IPS-20b (cell line): ENCODE data around the gene FAM210B.

Experiments
- H3K27ac ChIP-seq: one replicate; pipeline ENCODE4 v1.5.1; 2013; ENCODE audit warnings: low read length
- H3K27me3 ChIP-seq: 2 replicates; pipeline ENCODE4 v1.6.1; 2013; ENCODE audit warnings: mild to moderate bottlenecking, low read length, inconsistent platforms; ENCODE audit not compliant: insufficient read depth
- H3K36me3 ChIP-seq: 2 replicates; pipeline ENCODE4 v1.6.1; 2013; ENCODE audit warnings: low read depth, mild to moderate bottlenecking, inconsistent platforms, low read length, moderate library complexity; ENCODE audit not compliant: insufficient read depth
- H3K4me1 ChIP-seq: 2 replicates; pipeline ENCODE4 v1.6.1; 2013; ENCODE audit warnings: mild to moderate bottlenecking, control low read depth, inconsistent platforms, low read length, moderate library complexity; ENCODE audit not compliant: insufficient read depth
- H3K4me3 ChIP-seq: 2 replicates; pipeline ENCODE4 v1.5.1; 2013; ENCODE audit warnings: mild to moderate bottlenecking, low read length, inconsistent platforms
- H3K9ac ChIP-seq: 2 replicates; pipeline ENCODE4 v1.6.1; 2013; ENCODE audit warnings: low read depth, mild to moderate bottlenecking, inconsistent platforms, low read length, moderate library complexity
- H3K9me3 ChIP-seq: 2 replicates; pipeline ENCODE4 v1.6.1; 2013; ENCODE audit warnings: mild to moderate bottlenecking, low read depth, low read length, inconsistent platforms; ENCODE audit not compliant: insufficient read depth

The FAM210B gene

DNA sequence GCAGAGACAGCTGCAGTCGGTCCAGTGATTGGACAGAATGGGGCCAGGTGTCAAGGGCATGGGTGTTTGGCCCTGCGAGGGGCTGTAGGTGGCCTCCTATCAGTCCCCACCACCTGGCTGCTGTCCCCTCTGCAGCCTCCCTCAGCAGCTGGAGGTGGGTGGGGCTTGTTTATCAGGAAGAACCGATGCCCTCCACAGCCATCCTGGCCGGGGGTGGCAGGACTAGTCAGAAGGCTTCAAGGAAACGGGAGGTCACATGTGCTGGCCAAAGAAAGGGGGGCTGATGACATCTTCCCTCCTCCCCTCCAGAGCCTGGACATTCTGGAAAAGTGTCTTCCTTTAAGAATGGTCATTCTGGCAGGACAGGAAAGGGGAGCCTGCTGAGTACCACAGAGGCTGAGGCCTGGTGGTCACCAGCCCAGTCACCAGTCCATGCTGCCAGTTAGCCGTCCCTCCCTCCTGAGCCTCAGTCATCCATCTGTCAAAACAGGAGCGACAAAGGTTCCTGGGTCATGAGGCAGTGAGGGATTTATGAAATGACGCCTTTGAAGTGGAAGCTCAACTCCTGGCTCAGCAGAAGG lies 4.1 kb downstream of the FAM210B start:
- H3K4me3 ChIP-seq = no peak overlapping the region
- H3K27ac ChIP-seq = no peak overlapping the region
- H3K9me3 ChIP-seq = no peaks in the 10 kb centered on the region
- H3K9ac ChIP-seq = no peak overlapping the region
- H3K27me3 ChIP-seq = peaks cover 16% of the 10 kb centered on the region
- H3K4me1 ChIP-seq = peaks cover 18% of the 10 kb centered on the region
- peaks cover 7% of the 10 kb centered on the region; the same call in 1 of the 2 replicates for H3K36me3 ChIP-seq

DNA sequence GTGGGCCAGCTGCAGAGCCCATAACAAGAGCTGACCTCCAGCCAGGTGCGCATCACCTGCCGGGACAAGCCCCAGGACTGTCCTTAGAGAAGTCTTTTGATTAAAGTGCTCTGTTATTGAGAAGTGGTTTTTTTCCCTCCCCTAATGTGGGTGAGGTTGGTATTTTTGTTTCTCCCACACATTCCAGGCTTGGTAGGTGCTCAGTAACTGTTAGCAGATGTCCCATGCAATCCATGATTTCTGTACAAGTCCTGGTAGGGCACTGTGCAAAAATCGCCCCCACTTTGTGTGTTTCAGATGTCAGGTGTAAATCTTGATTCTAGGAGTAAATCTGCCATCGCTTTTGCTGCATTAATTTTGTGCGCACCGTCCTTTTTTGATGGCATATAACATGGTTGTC lies 4.7 kb downstream of the FAM210B start:
- Histone ChIP-seq H3K9ac (no peak overlapping the region), H3K27me3 (peaks cover 16% of the 10 kb centered on the region), H3K4me1 (peaks cover 13% of the 10 kb centered on the region), H3K9me3 (no peaks in the 10 kb centered on the region), H3K4me3 (no peak overlapping the region), H3K36me3 (peaks cover 7% of the 10 kb centered on the region), H3K27ac (no peak overlapping the region)

DNA sequence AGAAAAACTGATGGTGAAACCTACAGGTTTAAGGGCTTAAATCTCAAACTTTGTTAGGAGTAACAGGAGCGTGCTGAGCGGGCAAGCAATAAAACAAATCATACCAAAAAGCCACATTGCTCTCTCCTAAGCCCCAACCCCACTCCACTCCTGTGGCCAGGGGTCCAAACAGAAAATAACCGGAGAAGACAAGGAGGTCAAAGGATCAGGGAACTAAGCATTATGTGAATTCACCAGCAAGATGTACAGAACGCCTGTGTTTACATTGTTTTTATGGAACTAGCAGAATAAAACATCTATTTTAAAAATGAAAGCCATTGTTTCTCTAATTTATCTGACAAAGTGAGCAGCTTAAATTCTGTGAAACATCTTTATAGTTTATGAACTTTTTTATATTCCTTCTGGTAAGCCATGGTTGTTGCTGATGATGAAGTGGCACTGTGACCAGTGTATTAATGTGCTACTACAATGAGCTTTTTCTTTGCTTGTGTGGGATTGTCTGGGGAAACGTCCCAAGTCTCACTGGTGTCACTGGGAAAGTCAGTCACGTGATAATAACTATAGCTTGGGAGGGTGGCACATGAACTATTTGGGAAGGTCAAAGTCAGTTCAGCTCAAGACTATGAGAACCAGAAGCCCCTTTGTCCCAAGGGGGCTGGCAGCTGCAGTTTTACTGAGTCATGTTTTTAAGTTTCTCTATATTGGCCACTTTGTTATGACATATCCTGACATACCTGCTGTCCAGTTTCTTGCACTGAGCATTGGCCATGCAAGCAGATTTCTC lies 9.8 kb downstream of the FAM210B start:
- H3K27me3 ChIP-seq = no peaks in the 10 kb centered on the region
- H3K36me3 ChIP-seq = peaks cover 57% of the 10 kb centered on the region
- H3K9ac ChIP-seq = no peak overlapping the region
- H3K27ac ChIP-seq = no peak overlapping the region
- H3K9me3 ChIP-seq = no peaks in the 10 kb centered on the region
- no peaks in the 10 kb centered on the region for H3K4me1 ChIP-seq
- no peak overlapping the region for H3K4me3 ChIP-seq

DNA sequence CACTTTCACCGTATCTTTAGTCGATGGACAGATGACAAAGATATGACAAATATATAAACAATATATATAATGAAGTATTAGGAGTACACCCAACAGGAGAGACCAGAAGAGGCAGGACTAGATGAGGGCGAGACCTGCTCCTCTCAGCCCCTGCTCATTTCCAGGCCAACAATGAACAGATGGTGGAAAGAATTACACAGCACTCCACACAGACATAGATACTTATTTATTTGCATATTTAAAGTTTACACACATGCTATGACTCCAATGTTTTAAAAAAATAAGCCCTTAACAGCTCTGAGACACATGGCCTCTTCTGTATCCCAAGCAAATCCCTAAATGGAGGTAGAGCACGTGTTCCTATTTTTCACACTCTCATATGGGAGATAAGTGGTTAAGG lies 10.4 kb downstream of the FAM210B start:
- H3K27me3 ChIP-seq = no peaks in the 10 kb centered on the region
- no peaks in the 10 kb centered on the region for H3K9me3 ChIP-seq
- H3K27ac ChIP-seq = no peak overlapping the region
- no peak overlapping the region for H3K9ac ChIP-seq
- peaks cover 64% of the 10 kb centered on the region for H3K36me3 ChIP-seq
- no peaks in the 10 kb centered on the region for H3K4me1 ChIP-seq
- H3K4me3 ChIP-seq = no peak overlapping the region

DNA sequence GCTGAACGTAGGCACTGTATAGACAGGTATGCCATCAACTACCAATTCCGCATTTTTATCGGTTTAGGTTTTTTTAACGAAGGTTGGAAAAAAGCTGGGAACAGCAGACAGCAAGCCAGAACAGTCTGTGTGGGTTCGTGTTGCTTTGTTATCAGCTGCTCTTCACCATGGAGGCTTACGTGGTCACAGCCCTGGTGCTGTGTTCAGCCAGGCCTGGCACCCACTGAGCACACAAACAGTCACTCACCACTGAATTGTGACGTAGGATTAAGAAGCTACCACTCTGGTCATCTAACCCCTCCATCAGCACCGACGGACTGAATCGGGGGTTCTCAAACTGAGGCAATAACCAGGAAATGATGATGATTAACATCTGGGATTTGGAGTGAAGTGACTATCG lies 13.2 kb downstream of the FAM210B start:
- Histone ChIP-seq H3K27ac (no peak overlapping the region), H3K27me3 (no peaks in the 10 kb centered on the region), H3K9ac (no peak overlapping the region), H3K4me3 (no peak overlapping the region), H3K36me3 (peaks cover 85% of the 10 kb centered on the region), H3K9me3 (no peaks in the 10 kb centered on the region), H3K4me1 (no peaks in the 10 kb centered on the region)

DNA sequence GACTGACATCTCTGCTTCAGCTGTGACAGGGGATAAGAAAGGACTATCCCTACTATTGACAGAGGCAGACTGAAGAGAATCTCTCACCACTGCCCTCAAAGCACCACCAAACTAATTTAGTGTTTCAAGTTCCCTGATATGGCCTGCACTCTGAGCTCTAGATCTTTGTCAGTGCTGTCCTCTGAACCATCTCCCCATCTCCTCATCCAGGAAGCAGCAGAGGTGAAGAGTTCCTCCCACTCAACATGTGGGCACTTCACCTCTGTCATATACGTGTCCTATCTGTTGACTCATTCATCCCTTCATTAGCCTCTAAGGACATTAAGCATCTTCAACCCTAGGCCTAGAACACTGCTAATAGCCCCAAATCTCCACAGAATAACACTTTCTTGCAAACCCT lies 14.1 kb downstream of the FAM210B start:
- Histone ChIP-seq H3K9me3 (no peaks in the 10 kb centered on the region), H3K27me3 (no peaks in the 10 kb centered on the region), H3K36me3 (peaks cover 94% of the 10 kb centered on the region), H3K27ac (no peak overlapping the region), H3K9ac (no peak overlapping the region), H3K4me1 (no peaks in the 10 kb centered on the region), H3K4me3 (no peak overlapping the region)

DNA sequence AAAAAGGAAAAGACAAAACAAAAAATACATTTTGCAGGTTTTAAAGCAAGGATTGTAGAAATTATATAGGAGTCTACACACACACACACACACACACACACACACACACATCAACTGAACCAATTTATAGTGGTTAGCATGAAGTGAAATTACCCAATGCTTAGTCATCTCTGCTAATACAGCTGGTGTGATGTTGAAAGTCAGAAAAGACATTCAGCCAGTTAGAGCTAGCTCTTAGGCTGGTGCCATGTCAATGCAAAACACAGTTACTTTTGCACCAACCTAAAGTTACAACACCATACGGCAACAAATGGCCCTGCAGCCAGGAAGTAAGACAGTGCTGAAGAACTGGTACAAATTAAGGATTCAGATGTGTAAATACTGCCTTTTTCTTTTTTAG lies 15.2 kb downstream of the FAM210B start:
- no peaks in the 10 kb centered on the region for H3K9me3 ChIP-seq
- no peaks in the 10 kb centered on the region for H3K4me1 ChIP-seq
- no peak overlapping the region for H3K27ac ChIP-seq
- no peak overlapping the region for H3K4me3 ChIP-seq
- H3K36me3 ChIP-seq = peaks cover 99% of the 10 kb centered on the region
- no peaks in the 10 kb centered on the region for H3K27me3 ChIP-seq
- no peak overlapping the region for H3K9ac ChIP-seq

DNA sequence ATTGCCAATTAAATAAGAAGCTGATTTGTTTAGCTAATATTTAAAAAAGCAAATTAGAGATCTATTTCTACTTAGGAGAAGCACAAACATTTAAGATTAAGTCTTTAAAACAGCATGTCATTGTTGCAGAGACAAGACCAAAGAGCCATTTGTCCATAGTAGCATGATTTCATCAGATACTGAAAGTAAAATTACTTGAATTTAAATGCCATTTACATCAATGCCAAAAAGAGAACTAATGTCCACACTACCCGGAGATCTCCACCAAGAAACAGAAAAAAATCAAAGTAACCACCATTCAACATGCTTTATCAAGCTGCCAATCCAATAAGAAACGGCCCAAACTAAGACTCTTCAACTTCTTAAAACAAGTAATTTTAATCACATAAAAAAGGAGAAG lies 17.6 kb downstream of the FAM210B start:
- Histone ChIP-seq H3K4me1 (no peaks in the 10 kb centered on the region), H3K36me3 (peaks cover 94% of the 10 kb centered on the region), H3K9ac (no peak overlapping the region), H3K27me3 (no peaks in the 10 kb centered on the region), H3K4me3 (no peak overlapping the region), H3K27ac (no peak overlapping the region), H3K9me3 (no peaks in the 10 kb centered on the region)

DNA sequence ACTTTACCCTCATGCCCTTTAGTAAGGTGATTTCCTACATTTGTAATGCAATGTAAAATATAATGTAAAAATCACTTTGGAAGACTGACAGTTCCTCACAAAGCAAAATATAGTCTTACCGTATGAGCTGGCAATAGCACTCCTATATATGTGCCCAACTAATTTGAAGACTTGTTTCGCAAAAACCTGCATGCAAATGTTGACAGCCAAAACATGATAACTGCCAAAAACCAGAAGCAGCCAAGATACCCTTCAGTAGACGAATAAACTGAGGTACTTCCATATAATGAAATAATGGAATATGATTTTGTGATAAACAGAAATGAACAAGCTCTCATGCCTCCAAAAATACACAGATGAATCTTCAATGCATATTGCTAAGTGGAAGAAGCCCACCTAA lies 19.6 kb downstream of the FAM210B start:
- no peak overlapping the region for H3K9ac ChIP-seq
- H3K27me3 ChIP-seq = no peaks in the 10 kb centered on the region
- no peak overlapping the region for H3K4me3 ChIP-seq
- no peaks in the 10 kb centered on the region for H3K9me3 ChIP-seq
- H3K36me3 ChIP-seq = peaks cover 94% of the 10 kb centered on the region
- H3K4me1 ChIP-seq = no peaks in the 10 kb centered on the region
- no peak overlapping the region for H3K27ac ChIP-seq

DNA sequence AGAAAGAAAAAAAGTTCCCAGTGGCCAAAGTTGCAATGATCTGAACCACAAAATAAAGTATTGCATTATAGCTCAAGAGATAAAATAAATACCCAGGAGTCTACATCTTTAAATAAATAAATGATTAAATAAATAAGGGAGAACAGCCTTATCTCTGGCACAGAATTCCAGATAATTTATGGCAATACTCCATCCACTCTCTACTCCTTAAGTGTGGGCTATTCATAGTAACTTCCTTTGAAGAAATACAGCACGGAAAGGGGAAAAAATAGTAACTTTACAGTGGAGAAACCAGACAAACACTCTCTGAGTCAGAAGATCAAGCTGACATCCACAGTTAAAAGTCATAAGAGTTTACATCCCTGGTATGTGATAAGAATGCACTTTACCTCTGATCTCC lies 21.6 kb downstream of the FAM210B start:
- no peaks in the 10 kb centered on the region for H3K27me3 ChIP-seq
- peaks cover 94% of the 10 kb centered on the region for H3K36me3 ChIP-seq
- no peak overlapping the region for H3K9ac ChIP-seq
- no peak overlapping the region for H3K27ac ChIP-seq
- H3K4me3 ChIP-seq = no peak overlapping the region
- H3K9me3 ChIP-seq = no peaks in the 10 kb centered on the region
- H3K4me1 ChIP-seq = no peaks in the 10 kb centered on the region

DNA sequence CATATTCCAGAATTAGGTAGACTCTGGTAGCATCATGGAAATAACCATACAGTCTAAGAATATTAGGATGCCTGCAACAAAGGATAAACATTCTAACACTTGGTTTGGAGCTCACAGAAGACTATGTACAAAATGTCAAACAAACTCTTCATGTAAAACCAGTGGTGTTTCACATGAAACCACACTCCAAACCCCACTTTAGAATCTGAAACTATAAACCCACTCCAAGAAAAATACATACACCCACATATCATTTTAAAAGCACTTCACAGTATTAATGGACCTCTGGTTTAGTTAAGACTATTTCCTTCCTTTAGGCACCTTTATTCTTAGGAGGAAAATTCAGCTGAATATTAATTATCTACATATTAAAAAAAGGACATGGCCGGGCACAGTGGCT lies 22.7 kb downstream of the FAM210B start:
- H3K27ac ChIP-seq = no peak overlapping the region
- peaks cover 94% of the 10 kb centered on the region for H3K36me3 ChIP-seq
- no peak overlapping the region for H3K4me3 ChIP-seq
- no peaks in the 10 kb centered on the region for H3K9me3 ChIP-seq
- no peaks in the 10 kb centered on the region for H3K4me1 ChIP-seq
- H3K27me3 ChIP-seq = no peaks in the 10 kb centered on the region
- H3K9ac ChIP-seq = no peak overlapping the region

DNA sequence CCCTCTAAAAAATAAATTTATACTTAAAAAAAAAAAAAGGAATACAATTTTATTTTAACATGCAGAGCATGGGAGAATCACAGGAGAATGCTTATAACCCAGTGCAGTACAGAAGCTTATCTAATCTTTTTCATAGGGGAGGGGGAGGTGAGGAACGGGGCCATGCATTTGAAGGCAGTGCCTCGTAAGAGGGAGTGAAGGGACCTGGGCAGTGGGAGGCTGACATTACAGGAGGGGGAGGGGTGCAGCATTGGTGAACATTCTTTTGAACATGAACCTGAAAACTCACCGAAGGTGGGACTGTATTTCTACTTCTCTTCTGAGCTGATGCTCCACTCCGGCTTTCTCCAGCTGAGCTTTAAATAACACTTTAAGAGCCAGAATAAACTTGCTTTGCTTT lies 23.9 kb downstream of the FAM210B start:
- no peaks in the 10 kb centered on the region for H3K4me1 ChIP-seq
- H3K4me3 ChIP-seq = no peak overlapping the region
- no peak overlapping the region for H3K9ac ChIP-seq
- peaks cover 92% of the 10 kb centered on the region for H3K36me3 ChIP-seq
- no peaks in the 10 kb centered on the region for H3K9me3 ChIP-seq
- H3K27me3 ChIP-seq = no peaks in the 10 kb centered on the region
- no peak overlapping the region for H3K27ac ChIP-seq
